ENCODE results near the gene OR10J5. TPM values are rescaled to one million over a fixed set of nuclear protein-coding genes. Genes with fewer than 3 reads are reported as not detected.
A peak's percentile ranks its signal among the peaks of the same experiment; 100 is the strongest.

The OR10J5 gene
- total RNA-seq, 1 experiment from 2014 or later, result not detected

DNA sequence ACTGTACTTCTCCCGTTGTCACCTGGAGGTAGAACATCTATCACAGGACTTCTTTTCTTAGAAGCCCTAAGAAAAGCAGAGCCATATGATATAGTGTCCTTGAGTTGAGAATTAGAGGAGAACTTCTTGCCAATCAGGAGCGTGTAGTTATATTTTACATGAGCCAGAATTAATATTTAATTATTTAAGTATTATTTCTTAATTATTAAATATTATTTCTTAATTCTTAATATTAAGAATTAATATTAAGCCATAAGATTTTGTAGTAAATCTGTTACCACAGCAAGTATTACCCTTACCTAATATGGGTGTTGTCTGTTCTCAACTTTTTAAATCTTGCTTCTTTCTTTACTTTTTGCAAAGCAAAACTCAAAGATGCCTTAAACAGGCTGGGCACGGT is 41.6 kb upstream of the OR10J5 start:
- POLR2A ChIA-PET, result no interaction called here

DNA sequence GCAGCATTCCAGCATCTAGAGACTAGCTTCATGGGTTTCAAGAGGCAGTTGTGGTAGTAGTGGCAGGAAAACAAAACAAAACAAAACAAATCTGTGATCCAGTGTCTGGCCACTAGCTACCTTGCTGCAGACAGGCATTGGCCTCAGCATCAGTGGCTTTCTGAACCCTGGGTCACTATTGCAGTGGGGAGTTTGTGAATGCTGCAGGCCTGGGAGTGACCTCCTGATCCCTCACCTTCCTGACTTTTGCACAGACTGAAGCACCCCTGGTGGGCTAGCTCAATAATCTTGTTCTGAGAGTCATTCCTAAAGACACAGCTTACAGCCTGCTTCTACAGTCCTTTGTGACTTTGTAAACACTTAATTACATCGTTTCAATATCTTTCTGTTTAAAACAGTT is 26.9 kb upstream of the OR10J5 start:
- POLR2A ChIA-PET, result no interaction called here
- TF ChIP-seq ZNF232 (CRISPR knock-in tag; IDR thresholded peaks at IDR 0.05) (no peak), ZNF396 (CRISPR knock-in tag; IDR thresholded peaks at IDR 0.05; ENCODE audit: borderline replicate concordance) (no peak), ZNF317 (CRISPR knock-in tag; IDR thresholded peaks at IDR 0.05; ENCODE audit: borderline replicate concordance, low read depth) (no peak), SP1 (CRISPR knock-in tag; conservative IDR thresholded peaks at IDR 0.05) (no peak), ATF1 (CRISPR knock-in tag; IDR thresholded peaks at IDR 0.05) (no peak), ELF4 (CRISPR knock-in tag; IDR thresholded peaks at IDR 0.05; ENCODE audit: low read depth) (no peak), GABPB1 (CRISPR knock-in tag; IDR thresholded peaks at IDR 0.05) (no peak), OVOL2 (CRISPR knock-in tag; IDR thresholded peaks at IDR 0.05; ENCODE audit: borderline replicate concordance) (no peak), FOXK1 (CRISPR knock-in tag; IDR thresholded peaks at IDR 0.05) (no peak)
- TF ChIP-seq, protein P1, sequence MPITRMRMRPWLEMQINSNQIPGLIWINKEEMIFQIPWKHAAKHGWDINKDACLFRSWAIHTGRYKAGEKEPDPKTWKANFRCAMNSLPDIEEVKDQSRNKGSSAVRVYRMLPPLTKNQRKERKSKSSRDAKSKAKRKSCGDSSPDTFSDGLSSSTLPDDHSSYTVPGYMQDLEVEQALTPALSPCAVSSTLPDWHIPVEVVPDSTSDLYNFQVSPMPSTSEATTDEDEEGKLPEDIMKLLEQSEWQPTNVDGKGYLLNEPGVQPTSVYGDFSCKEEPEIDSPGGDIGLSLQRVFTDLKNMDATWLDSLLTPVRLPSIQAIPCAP (CRISPR knock-in tag; IDR thresholded peaks at IDR 0.05), result no peak
- TF ChIP-seq, protein P2, sequence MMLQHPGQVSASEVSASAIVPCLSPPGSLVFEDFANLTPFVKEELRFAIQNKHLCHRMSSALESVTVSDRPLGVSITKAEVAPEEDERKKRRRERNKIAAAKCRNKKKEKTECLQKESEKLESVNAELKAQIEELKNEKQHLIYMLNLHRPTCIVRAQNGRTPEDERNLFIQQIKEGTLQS (CRISPR knock-in tag; conservative IDR thresholded peaks at IDR 0.05), result no peak
- TF ChIP-seq, protein P3, sequence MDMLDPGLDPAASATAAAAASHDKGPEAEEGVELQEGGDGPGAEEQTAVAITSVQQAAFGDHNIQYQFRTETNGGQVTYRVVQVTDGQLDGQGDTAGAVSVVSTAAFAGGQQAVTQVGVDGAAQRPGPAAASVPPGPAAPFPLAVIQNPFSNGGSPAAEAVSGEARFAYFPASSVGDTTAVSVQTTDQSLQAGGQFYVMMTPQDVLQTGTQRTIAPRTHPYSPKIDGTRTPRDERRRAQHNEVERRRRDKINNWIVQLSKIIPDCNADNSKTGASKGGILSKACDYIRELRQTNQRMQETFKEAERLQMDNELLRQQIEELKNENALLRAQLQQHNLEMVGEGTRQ (CRISPR knock-in tag; IDR thresholded peaks at IDR 0.05), result no peak
- TF ChIP-seq, protein P4, sequence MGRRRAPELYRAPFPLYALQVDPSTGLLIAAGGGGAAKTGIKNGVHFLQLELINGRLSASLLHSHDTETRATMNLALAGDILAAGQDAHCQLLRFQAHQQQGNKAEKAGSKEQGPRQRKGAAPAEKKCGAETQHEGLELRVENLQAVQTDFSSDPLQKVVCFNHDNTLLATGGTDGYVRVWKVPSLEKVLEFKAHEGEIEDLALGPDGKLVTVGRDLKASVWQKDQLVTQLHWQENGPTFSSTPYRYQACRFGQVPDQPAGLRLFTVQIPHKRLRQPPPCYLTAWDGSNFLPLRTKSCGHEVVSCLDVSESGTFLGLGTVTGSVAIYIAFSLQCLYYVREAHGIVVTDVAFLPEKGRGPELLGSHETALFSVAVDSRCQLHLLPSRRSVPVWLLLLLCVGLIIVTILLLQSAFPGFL (CRISPR knock-in tag; IDR thresholded peaks at IDR 0.05; ENCODE audit: borderline replicate concordance), result no peak
- TF ChIP-seq, protein P5, sequence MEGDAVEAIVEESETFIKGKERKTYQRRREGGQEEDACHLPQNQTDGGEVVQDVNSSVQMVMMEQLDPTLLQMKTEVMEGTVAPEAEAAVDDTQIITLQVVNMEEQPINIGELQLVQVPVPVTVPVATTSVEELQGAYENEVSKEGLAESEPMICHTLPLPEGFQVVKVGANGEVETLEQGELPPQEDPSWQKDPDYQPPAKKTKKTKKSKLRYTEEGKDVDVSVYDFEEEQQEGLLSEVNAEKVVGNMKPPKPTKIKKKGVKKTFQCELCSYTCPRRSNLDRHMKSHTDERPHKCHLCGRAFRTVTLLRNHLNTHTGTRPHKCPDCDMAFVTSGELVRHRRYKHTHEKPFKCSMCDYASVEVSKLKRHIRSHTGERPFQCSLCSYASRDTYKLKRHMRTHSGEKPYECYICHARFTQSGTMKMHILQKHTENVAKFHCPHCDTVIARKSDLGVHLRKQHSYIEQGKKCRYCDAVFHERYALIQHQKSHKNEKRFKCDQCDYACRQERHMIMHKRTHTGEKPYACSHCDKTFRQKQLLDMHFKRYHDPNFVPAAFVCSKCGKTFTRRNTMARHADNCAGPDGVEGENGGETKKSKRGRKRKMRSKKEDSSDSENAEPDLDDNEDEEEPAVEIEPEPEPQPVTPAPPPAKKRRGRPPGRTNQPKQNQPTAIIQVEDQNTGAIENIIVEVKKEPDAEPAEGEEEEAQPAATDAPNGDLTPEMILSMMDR (IDR thresholded peaks at IDR 0.05), result no peak
- TF ChIP-seq, protein P6, sequence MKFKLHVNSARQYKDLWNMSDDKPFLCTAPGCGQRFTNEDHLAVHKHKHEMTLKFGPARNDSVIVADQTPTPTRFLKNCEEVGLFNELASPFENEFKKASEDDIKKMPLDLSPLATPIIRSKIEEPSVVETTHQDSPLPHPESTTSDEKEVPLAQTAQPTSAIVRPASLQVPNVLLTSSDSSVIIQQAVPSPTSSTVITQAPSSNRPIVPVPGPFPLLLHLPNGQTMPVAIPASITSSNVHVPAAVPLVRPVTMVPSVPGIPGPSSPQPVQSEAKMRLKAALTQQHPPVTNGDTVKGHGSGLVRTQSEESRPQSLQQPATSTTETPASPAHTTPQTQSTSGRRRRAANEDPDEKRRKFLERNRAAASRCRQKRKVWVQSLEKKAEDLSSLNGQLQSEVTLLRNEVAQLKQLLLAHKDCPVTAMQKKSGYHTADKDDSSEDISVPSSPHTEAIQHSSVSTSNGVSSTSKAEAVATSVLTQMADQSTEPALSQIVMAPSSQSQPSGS (CRISPR knock-in tag; IDR thresholded peaks at IDR 0.05; ENCODE audit: borderline replicate concordance, low read depth), result no peak
- TF ChIP-seq, protein P7, sequence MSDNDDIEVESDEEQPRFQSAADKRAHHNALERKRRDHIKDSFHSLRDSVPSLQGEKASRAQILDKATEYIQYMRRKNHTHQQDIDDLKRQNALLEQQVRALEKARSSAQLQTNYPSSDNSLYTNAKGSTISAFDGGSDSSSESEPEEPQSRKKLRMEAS (CRISPR knock-in tag; IDR thresholded peaks at IDR 0.05), result no peak
- TF ChIP-seq, protein P8, sequence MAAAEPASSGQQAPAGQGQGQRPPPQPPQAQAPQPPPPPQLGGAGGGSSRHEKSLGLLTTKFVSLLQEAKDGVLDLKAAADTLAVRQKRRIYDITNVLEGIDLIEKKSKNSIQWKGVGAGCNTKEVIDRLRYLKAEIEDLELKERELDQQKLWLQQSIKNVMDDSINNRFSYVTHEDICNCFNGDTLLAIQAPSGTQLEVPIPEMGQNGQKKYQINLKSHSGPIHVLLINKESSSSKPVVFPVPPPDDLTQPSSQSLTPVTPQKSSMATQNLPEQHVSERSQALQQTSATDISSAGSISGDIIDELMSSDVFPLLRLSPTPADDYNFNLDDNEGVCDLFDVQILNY (CRISPR knock-in tag; IDR thresholded peaks at IDR 0.05), result no peak
- Mint-ChIP-seq H3K9me3 (peaks cover 13% of the 10 kb centered on the region), H3K27ac (no peak overlapping the region), H3K27me3 (ENCODE audit: low read depth) (no peaks in the 10 kb centered on the region; the same call in 1 of the 2 replicates), H3K36me3 (no peaks in the 10 kb centered on the region), H3K4me3 (no peak overlapping the region), H3K4me1 (0 out of 2 replicates have a peak, but pooled peaks cover 3% of the 10 kb centered on the region)
- DNase-seq (ENCODE audit: low spot score), result no peak
- peak; percentile 52; the same call in 1 of the 2 replicates for ATAC-seq
- CTCF ChIA-PET, result no interaction called here

More for the DNA sequence above, 41.6 kb upstream of the OR10J5 start:
- peaks cover 3% of the 10 kb centered on the region for H3K27me3 Mint-ChIP-seq (ENCODE audit: low read depth)
- CTCF ChIA-PET, result no interaction called here
- no peak overlapping the region for H3K27ac Mint-ChIP-seq
- no peak for ATAC-seq
- no peak for DNase-seq (ENCODE audit: low spot score)
- H3K4me1 Mint-ChIP-seq, result no peaks in the 10 kb centered on the region
- TF ChIP-seq SMAD4 (CRISPR knock-in tag; IDR thresholded peaks at IDR 0.05), result no peak
- no peak for TF ChIP-seq ZNF121 (CRISPR knock-in tag; IDR thresholded peaks at IDR 0.05)
- TF ChIP-seq ATF1 (CRISPR knock-in tag; IDR thresholded peaks at IDR 0.05), result no peak
- no peak for TF ChIP-seq NFYB (CRISPR knock-in tag; conservative IDR thresholded peaks at IDR 0.05; ENCODE audit: low read depth)
- TF ChIP-seq, protein P9, sequence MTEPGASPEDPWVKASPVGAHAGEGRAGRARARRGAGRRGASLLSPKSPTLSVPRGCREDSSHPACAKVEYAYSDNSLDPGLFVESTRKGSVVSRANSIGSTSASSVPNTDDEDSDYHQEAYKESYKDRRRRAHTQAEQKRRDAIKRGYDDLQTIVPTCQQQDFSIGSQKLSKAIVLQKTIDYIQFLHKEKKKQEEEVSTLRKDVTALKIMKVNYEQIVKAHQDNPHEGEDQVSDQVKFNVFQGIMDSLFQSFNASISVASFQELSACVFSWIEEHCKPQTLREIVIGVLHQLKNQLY (CRISPR knock-in tag; IDR thresholded peaks at IDR 0.05), result no peak
- TF ChIP-seq HMGA2 (CRISPR knock-in tag; IDR thresholded peaks at IDR 0.05), result peak; percentile 91
- TF ChIP-seq RELA (CRISPR knock-in tag; IDR thresholded peaks at IDR 0.05; ENCODE audit: borderline replicate concordance), result no peak
- peaks cover 17% of the 10 kb centered on the region for H3K36me3 Mint-ChIP-seq
- no peak overlapping the region for H3K4me3 Mint-ChIP-seq
- H3K9me3 Mint-ChIP-seq, result peaks cover 28% of the 10 kb centered on the region
